ENCODE measurements around the gene HDAC4. TPM values are rescaled to one million over a fixed set of nuclear protein-coding genes. Genes with fewer than 3 reads are reported as not detected.
A peak's percentile ranks its signal among the peaks of the same experiment; 100 is the strongest.

Gene HDAC4
- total and polyA plus RNA-seq, 2 of the 8 experiments (the other 6 are each of a cell fraction or from before 2014, with no cell fraction given), result 15.4 to 31.5 TPM

DNA sequence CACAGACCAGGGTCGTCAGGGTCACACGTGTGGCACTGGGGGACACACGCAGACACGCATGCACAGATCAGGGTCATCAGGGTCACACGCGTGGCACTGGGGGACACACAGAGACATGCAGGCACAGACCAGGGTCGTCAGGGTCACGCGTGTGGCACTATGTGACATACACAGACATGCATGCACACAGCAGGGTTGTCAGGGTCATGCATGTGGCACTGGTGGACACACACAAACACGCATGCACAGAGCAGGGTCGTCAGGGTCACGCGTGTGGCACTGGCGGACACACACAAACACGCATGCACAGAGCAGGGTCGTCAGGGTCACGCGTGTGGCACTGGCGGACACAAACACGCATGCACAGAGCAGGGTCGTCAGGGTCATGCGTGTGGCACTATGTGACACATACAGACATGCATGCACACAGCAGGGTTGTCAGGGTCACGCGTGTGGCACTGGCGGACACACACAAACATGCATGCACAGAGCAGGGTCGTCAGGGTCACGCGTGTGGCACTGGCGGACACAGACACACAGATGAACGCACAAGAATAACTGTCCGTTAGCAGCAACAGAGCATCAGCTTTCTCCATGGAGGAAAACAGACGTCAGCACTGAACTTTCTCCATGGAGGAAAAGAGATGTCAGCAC, 34.9 kb downstream of the HDAC4 start:
- WGBS, 2 experiments (ENCODE audit: extremely low coverage in 1 of 2, insufficient coverage in 1 of 2, insufficient read length in 1 of 2, insufficient replicate concordance in 2 of 2, low coverage in 1 of 2, low lambda C conversion rate in 2 of 2, missing lambda C conversion rate in 1 of 2), result 95% methylated on average over 27 of the region's 32 CpGs; no CpG with 5 or more reads in 1 of the 2 experiments
- DNase-seq (ENCODE audit: low read depth in 1 of 2, low spot score in 2 of 2), result no peak

More for the DNA sequence above, 34.9 kb downstream of the HDAC4 start:
- peaks cover 7 to 71% of the 10 kb centered on the region in 2 experiments for H3K79me2 ChIP-seq (ENCODE audit: control insufficient read depth in 1 of 2, insufficient read depth in 2 of 2, low read length in 2 of 2)
- no peak overlapping the region for H3K23ac ChIP-seq (ENCODE audit: insufficient read length)
- no peak overlapping the region for H2AFZ ChIP-seq (ENCODE audit: low read length)
- no peak overlapping the region; the same call in 1 of the 2 replicates for H2AK5ac ChIP-seq (ENCODE audit: low read depth, low read length)
- CTCF ChIA-PET (ENCODE audit: partially characterized antibody), result no interaction called here
- POLR2A ChIA-PET (ENCODE audit: partially characterized antibody), result no interaction called here
- H3K27me3 ChIP-seq (replicated peaks in 1 of 4; ENCODE audit: control insufficient read depth in 3 of 4, extremely low read depth in 1 of 4, insufficient read depth in 3 of 4, low read length in 3 of 4), result no peaks in the 10 kb centered on the region; a peak in 1 of 7 replicates
- TF ChIP-seq YY1 (IDR thresholded peaks at IDR 0.05; ENCODE audit: low read depth, low read length) (no peak), TCF12 (IDR thresholded peaks at IDR 0.05; ENCODE audit: low read depth, low read length) (no peak), RBBP5 (IDR thresholded peaks at IDR 0.05; ENCODE audit: borderline replicate concordance, low read depth, low read length) (no peak), GTF2F1 (IDR thresholded peaks at IDR 0.05; ENCODE audit: borderline replicate concordance, low read depth, low read length) (no peak)
- peaks cover 5 to 25% of the 10 kb centered on the region in 2 experiments for H4K20me1 ChIP-seq (replicated peaks in 1 of 2; ENCODE audit: control insufficient read depth in 1 of 2, insufficient read depth in 2 of 2, low read length in 2 of 2)
- H4K91ac ChIP-seq (replicated peaks; ENCODE audit: insufficient read length, low read length), result no peak overlapping the region
- no peak overlapping the region for H3K14ac ChIP-seq (ENCODE audit: insufficient read length)
- H2BK12ac ChIP-seq (ENCODE audit: low read depth, low read length), result no peak overlapping the region
- H3K56ac ChIP-seq (replicated peaks; ENCODE audit: insufficient read length, low read depth, low read length), result no peak overlapping the region
- H2BK15ac ChIP-seq (ENCODE audit: low read length), result no peak overlapping the region
- no peak overlapping the region for H2BK120ac ChIP-seq (replicated peaks; ENCODE audit: low read depth, low read length)
- H4K8ac ChIP-seq (ENCODE audit: extremely low read depth, insufficient read depth, low read length), result peak overlapping the region; percentile 48
- no peak overlapping the region for H3K4ac ChIP-seq (replicated peaks; ENCODE audit: insufficient read length, low read depth, low read length)
- no peaks in the 10 kb centered on the region for H3K23me2 ChIP-seq (ENCODE audit: low read depth, low read length)
- H3K79me1 ChIP-seq (ENCODE audit: low read depth, low read length), result peaks cover 14% of the 10 kb centered on the region
- no peak overlapping the region for H3K4me2 ChIP-seq (ENCODE audit: insufficient read depth in 1 of 2, low read depth in 2 of 2, low read length in 2 of 2)
- peaks cover 0 to 3% (median under 1%) of the 10 kb centered on the region in 4 experiments; a peak in 4 of 7 replicates for H3K4me1 ChIP-seq (replicated peaks in 1 of 4; ENCODE audit: control insufficient read depth in 3 of 4, insufficient read depth in 4 of 4, low read length in 3 of 4)
- no peak overlapping the region for H4K5ac ChIP-seq (ENCODE audit: insufficient read length, low read depth, low read length)
- no peak overlapping the region for H3K27ac ChIP-seq (ENCODE audit: low read depth, low read length)
- H3K36me3 ChIP-seq (ENCODE audit: control insufficient read depth in 2 of 4, insufficient read depth in 4 of 4, low read length in 3 of 4), result no peaks in the 10 kb centered on the region
- no peak overlapping the region for H3K4me3 ChIP-seq (ENCODE audit: extremely low read depth in 1 of 4, insufficient read depth in 2 of 4, low read depth in 3 of 4, low read length in 4 of 4)
- no peak for FAIRE-seq
- no peak overlapping the region; the same call in 1 of the 2 replicates for H3K18ac ChIP-seq (ENCODE audit: extremely low read depth, low read length)
- H2BK20ac ChIP-seq (ENCODE audit: low read length), result no peak overlapping the region
- no peaks in the 10 kb centered on the region for H3K9me3 ChIP-seq (ENCODE audit: insufficient read depth in 2 of 2, low read depth in 1 of 2, low read length in 1 of 2)
- no peak overlapping the region for H3K9ac ChIP-seq (replicated peaks in 1 of 4; ENCODE audit: extremely low read depth in 1 of 4, low read depth in 3 of 4, low read length in 3 of 4)
- H2BK5ac ChIP-seq (ENCODE audit: low read depth, low read length), result peak overlapping the region; percentile 27; the same call in 1 of the 2 replicates

Data from H1 (cell line).